SJCRH30 (cell line): Measurements from ENCODE around the gene LRRC8C. TPM values are rescaled to one million over a fixed set of nuclear protein-coding genes. Genes with fewer than 3 reads are reported as not detected.

Experiments used
- DNase-seq, 2 experiments: peaks; one replicate each; pipeline ENCODE4 v3.0.0-alpha.2; 2015 to 2020
- H3K27ac ChIP-seq: fragments of 250-450 bp; sonication (Bioruptor Pico); 2 replicates; pipeline ENCODE4 v1.5.1; 2020; ENCODE audit warnings: mild to moderate bottlenecking, moderate library complexity
- H3K27me3 ChIP-seq: fragments of 250-450 bp; sonication (Bioruptor Pico); 2 replicates; pipeline ENCODE4 v1.5.1; 2020; ENCODE audit warnings: mild to moderate bottlenecking, moderate library complexity
- H3K36me3 ChIP-seq: fragments of 250-450 bp; sonication (Bioruptor Pico); 2 replicates; pipeline ENCODE4 v1.5.1; 2020; ENCODE audit warnings: mild to moderate bottlenecking, moderate library complexity
- H3K4me1 ChIP-seq: fragments of 250-450 bp; sonication (Bioruptor Pico); 2 replicates; pipeline ENCODE4 v1.5.1; 2020; ENCODE audit warnings: mild to moderate bottlenecking, moderate library complexity
- H3K4me3 ChIP-seq: fragments of 250-450 bp; sonication (Bioruptor Pico); 2 replicates; pipeline ENCODE4 v1.5.1; 2020; ENCODE audit warnings: mild to moderate bottlenecking, moderate library complexity
- H3K9me3 ChIP-seq: fragments of 250-450 bp; sonication (Bioruptor Pico); replicated peaks from 2 replicates; pipeline ENCODE4 v1.5.1; 2020; ENCODE audit warnings: mild to moderate bottlenecking, moderate library complexity
- total RNA-seq: library from RNA; depleted of rRNA; stranded (reverse); fragments of >200 nt; shearing (Covaris generic); gene quantifications from 2 replicates; pipeline ENCODE4 v1.2.3, GENCODE V29; 2014

LRRC8C gene
- total RNA-seq, 1 experiment from 2014 or later, result 3.6 TPM

- Histone ChIP-seq H3K9me3 (no peaks in the 10 kb centered on the region), H3K4me3 (no peak overlapping the region), H3K27ac (no peak overlapping the region), H3K4me1 (no peaks in the 10 kb centered on the region), H3K36me3 (no peaks in the 10 kb centered on the region), H3K27me3 (no peaks in the 10 kb centered on the region)
- no peak for DNase-seq
These were observed 36.5 kb downstream of the LRRC8C start for GRCh38 chr1:89669441-89669840.

GRCh38 chr1:89670163-89670562, 37.2 kb downstream of the LRRC8C start:
- Histone ChIP-seq H3K4me3 (no peak overlapping the region), H3K4me1 (no peaks in the 10 kb centered on the region), H3K9me3 (no peaks in the 10 kb centered on the region), H3K27me3 (no peaks in the 10 kb centered on the region), H3K27ac (no peak overlapping the region), H3K36me3 (no peaks in the 10 kb centered on the region)
- no peak for DNase-seq

- Histone ChIP-seq H3K4me3 (no peak overlapping the region), H3K4me1 (no peaks in the 10 kb centered on the region), H3K9me3 (no peaks in the 10 kb centered on the region), H3K27ac (no peak overlapping the region), H3K27me3 (no peaks in the 10 kb centered on the region), H3K36me3 (no peaks in the 10 kb centered on the region)
- DNase-seq, result no peak
These were observed 37.8 kb downstream of the LRRC8C start for GRCh38 chr1:89670711-89671110.

- Histone ChIP-seq H3K36me3 (no peaks in the 10 kb centered on the region), H3K27ac (no peak overlapping the region), H3K9me3 (no peaks in the 10 kb centered on the region), H3K4me1 (no peaks in the 10 kb centered on the region), H3K27me3 (no peaks in the 10 kb centered on the region), H3K4me3 (no peak overlapping the region)
- no peak for DNase-seq
These were observed 39.0 kb downstream of the LRRC8C start for GRCh38 chr1:89671775-89672488.

GRCh38 chr1:89672489-89673183, 39.7 kb downstream of the LRRC8C start:
- no peak for DNase-seq
- Histone ChIP-seq H3K36me3 (no peaks in the 10 kb centered on the region), H3K27me3 (no peaks in the 10 kb centered on the region), H3K27ac (no peak overlapping the region), H3K9me3 (no peaks in the 10 kb centered on the region; the same call in 1 of the 2 replicates), H3K4me1 (no peaks in the 10 kb centered on the region), H3K4me3 (no peak overlapping the region)

GRCh38 chr1:89673251-89673650, 40.3 kb downstream of the LRRC8C start:
- Histone ChIP-seq H3K36me3 (no peaks in the 10 kb centered on the region), H3K4me1 (no peaks in the 10 kb centered on the region), H3K27me3 (no peaks in the 10 kb centered on the region), H3K9me3 (no peaks in the 10 kb centered on the region; the same call in 1 of the 2 replicates), H3K4me3 (no peak overlapping the region), H3K27ac (no peak overlapping the region)
- DNase-seq, result no peak

- no peaks in the 10 kb centered on the region for H3K27me3 ChIP-seq
- no peak overlapping the region for H3K4me3 ChIP-seq
- no peaks in the 10 kb centered on the region for H3K36me3 ChIP-seq
- H3K4me1 ChIP-seq, result no peaks in the 10 kb centered on the region
- H3K27ac ChIP-seq, result no peak overlapping the region
- no peaks in the 10 kb centered on the region; the same call in 1 of the 2 replicates for H3K9me3 ChIP-seq
- DNase-seq, result no peak
These were observed 42.8 kb downstream of the LRRC8C start for GRCh38 chr1:89675677-89676076.

GRCh38 chr1:89681045-89681729, 48.3 kb downstream of the LRRC8C start:
- H3K27me3 ChIP-seq, result no peaks in the 10 kb centered on the region
- no peaks in the 10 kb centered on the region for H3K4me1 ChIP-seq
- no peak overlapping the region for H3K27ac ChIP-seq
- no peak for DNase-seq
- no peaks in the 10 kb centered on the region for H3K36me3 ChIP-seq
- no peak overlapping the region for H3K4me3 ChIP-seq
- H3K9me3 ChIP-seq, result no peaks in the 10 kb centered on the region; the same call in 1 of the 2 replicates

- H3K27me3 ChIP-seq, result no peaks in the 10 kb centered on the region
- no peak for DNase-seq
These were observed 49.7 kb downstream of the LRRC8C start for GRCh38 chr1:89682611-89683010.

GRCh38 chr1:89685461-89685860, 52.5 kb downstream of the LRRC8C start:
- H3K9me3 ChIP-seq, result no peaks in the 10 kb centered on the region
- no peak overlapping the region for H3K4me3 ChIP-seq
- no peaks in the 10 kb centered on the region for H3K27me3 ChIP-seq
- H3K36me3 ChIP-seq, result no peaks in the 10 kb centered on the region
- H3K27ac ChIP-seq, result no peak overlapping the region
- H3K4me1 ChIP-seq, result no peaks in the 10 kb centered on the region
- DNase-seq, result no peak

More at GRCh38 chr1:89682611-89683010, 49.7 kb downstream of the LRRC8C start:
- Histone ChIP-seq H3K9me3 (no peaks in the 10 kb centered on the region), H3K27ac (no peak overlapping the region), H3K4me1 (no peaks in the 10 kb centered on the region), H3K4me3 (no peak overlapping the region), H3K36me3 (no peaks in the 10 kb centered on the region)

GRCh38 chr1:89686520-89686919, 53.6 kb downstream of the LRRC8C start:
- Histone ChIP-seq H3K36me3 (no peaks in the 10 kb centered on the region), H3K4me3 (no peak overlapping the region), H3K9me3 (no peaks in the 10 kb centered on the region), H3K4me1 (no peaks in the 10 kb centered on the region), H3K27ac (no peak overlapping the region), H3K27me3 (no peaks in the 10 kb centered on the region)
- no peak for DNase-seq

- H3K36me3 ChIP-seq, result no peaks in the 10 kb centered on the region
- no peak overlapping the region for H3K27ac ChIP-seq
- DNase-seq, result no peak
- no peak overlapping the region for H3K4me3 ChIP-seq
- H3K27me3 ChIP-seq, result no peaks in the 10 kb centered on the region
- H3K9me3 ChIP-seq, result no peaks in the 10 kb centered on the region
- no peaks in the 10 kb centered on the region for H3K4me1 ChIP-seq
These were observed 54.3 kb downstream of the LRRC8C start for GRCh38 chr1:89687254-89687653.

- no peak overlapping the region for H3K4me3 ChIP-seq
- no peaks in the 10 kb centered on the region for H3K27me3 ChIP-seq
- H3K36me3 ChIP-seq, result no peaks in the 10 kb centered on the region
- no peak for DNase-seq
- H3K27ac ChIP-seq, result no peak overlapping the region
- H3K9me3 ChIP-seq, result no peaks in the 10 kb centered on the region
- no peaks in the 10 kb centered on the region for H3K4me1 ChIP-seq
These were observed 55.7 kb downstream of the LRRC8C start for GRCh38 chr1:89688607-89689006.

- no peaks in the 10 kb centered on the region for H3K36me3 ChIP-seq
- H3K27me3 ChIP-seq, result no peaks in the 10 kb centered on the region
- no peak for DNase-seq
- H3K4me3 ChIP-seq, result no peak overlapping the region
- no peaks in the 10 kb centered on the region for H3K4me1 ChIP-seq
- no peaks in the 10 kb centered on the region for H3K9me3 ChIP-seq
- H3K27ac ChIP-seq, result no peak overlapping the region
These were observed 56.3 kb downstream of the LRRC8C start for GRCh38 chr1:89689234-89689633.

- no peak overlapping the region for H3K4me3 ChIP-seq
- no peaks in the 10 kb centered on the region for H3K9me3 ChIP-seq
These were observed 57.7 kb downstream of the LRRC8C start for GRCh38 chr1:89690595-89690994.

More at GRCh38 chr1:89690595-89690994, 57.7 kb downstream of the LRRC8C start:
- Histone ChIP-seq H3K27me3 (no peaks in the 10 kb centered on the region), H3K4me1 (no peaks in the 10 kb centered on the region), H3K27ac (no peak overlapping the region), H3K36me3 (no peaks in the 10 kb centered on the region)
- no peak for DNase-seq
